Measurements from ENCODE around the gene JSRP1.

The JSRP1 gene

DNA sequence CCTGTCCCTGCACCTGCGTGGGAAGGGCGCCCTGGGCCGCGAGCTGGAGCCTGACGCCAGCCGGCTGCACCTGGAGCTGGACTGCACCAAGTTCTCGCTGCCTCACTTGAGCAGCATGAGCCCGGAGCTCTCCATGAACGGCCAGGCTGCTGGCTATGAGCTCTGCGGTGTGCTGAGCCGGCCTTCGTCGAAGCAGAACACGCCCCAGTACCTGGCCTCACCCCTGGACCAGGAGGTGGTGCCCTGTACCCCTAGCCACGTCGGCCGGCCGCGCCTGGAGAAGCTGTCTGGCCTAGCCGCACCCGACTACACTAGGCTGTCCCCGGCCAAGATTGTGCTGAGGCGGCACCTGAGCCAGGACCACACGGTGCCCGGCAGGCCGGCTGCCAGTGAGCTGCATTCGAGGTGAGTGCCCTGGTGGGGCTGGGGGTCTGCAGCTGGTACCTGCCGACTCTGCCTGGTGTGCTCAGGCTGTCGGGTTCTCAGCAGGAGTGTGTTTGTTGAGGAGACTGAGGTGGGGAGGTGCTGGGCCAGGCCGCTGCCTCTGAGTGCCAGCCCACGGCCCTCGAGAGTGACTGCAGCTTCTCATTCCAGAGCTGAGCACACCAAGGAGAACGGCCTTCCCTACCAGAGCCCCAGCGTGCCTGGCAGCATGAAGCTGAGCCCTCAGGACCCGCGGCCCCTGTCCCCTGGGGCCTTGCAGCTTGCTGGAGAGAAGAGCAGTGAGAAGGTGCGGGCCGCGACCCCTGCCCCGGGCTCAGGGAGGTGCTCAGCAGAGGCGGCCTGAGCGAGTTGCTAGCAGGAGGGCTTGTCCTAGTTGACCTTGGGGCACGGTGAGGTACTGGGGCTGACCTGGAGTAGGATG lies 39.6 kb downstream of the JSRP1 start:
- DNase-seq (ENCODE audit: low read depth): no peak

GRCh38 chr19:2215281-2215751 lies 40.9 kb downstream of the JSRP1 start:
- no peak for DNase-seq (ENCODE audit: low read depth)

- no peak for DNase-seq (ENCODE audit: low read depth)
These were observed 42.0 kb downstream of the JSRP1 start for GRCh38 chr19:2214251-2214650.

DNA sequence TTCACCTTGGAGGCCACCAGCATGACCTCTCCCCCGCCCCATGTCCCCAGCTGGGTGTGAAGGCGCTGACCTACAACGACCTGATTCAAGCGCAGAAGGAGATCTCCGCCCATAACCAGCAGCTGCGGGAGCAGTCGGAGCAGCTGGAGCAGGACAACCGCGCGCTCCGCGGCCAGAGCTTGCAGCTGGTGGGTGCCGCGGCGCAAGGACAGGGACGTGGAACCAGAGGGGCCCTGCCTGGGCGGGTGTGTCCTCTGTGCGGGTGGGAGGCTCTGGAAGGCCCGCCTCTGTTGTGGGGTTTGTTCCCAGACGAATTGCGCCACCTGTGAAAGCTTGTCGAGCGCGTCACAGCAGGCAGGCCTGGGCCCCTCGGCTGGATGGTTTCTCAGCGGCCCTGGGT lies 42.4 kb downstream of the JSRP1 start:
- DNase-seq (ENCODE audit: low read depth): no peak

GRCh38 chr19:2212861-2213711 lies 43.1 kb downstream of the JSRP1 start:
- no peak for DNase-seq (ENCODE audit: low read depth)

DNA sequence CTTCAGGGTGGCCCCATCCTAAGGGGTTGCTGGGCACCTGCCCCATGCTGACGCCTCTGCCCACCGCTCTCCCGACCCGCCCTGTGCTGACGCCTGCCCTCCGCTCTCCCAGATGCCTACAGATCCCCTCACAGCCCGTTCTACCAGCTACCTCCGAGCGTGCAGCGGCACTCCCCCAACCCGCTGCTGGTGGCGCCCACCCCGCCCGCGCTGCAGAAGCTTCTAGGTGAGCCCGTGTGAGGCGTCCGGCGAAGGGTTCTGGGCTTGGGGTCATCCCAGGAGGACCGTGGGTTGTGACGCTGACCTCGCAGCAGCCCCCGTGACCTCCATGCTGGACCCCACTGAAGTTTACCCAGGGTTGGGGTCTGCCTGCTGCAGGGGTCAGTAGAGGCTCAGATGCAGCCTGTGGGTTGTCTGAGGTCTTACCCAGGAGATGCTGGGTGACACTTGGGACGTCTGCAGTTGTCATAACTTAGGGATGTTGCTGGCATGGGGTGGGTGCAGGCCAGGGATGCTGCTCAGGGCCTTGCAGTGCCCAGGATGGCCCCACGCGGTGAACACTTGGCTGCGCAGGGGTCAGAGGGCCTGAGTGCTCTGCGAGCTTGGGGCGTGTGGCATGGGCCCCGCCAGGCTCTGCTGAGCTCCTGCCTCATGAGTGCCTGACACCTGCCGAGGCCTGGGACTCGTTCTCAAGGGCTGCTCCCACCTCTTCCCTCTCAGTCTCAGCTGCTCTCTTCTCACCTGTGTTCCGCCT lies 45.1 kb downstream of the JSRP1 start:
- no peak for DNase-seq (ENCODE audit: low read depth)

DNA sequence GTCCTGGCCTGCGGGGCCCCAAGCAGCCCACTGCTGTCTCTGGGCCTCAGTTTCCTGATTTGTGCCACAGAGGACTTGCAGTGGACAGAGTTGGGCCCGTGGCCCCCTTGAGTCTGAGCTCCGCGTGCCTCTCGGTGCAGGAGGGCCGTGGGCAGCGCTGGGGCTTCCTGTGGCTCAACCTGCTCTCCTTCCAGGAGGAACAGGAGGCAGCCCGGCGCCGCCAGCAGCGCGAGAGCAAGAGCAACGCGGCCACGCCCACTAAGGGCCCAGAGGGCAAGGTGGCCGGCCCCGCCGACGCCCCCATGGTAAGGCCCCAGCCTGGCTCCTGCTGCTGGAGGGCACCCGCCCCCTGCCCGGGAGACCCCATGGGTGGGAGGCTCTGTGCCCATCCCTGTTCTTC lies 46.0 kb downstream of the JSRP1 start:
- no peak for DNase-seq (ENCODE audit: low read depth)

DNA sequence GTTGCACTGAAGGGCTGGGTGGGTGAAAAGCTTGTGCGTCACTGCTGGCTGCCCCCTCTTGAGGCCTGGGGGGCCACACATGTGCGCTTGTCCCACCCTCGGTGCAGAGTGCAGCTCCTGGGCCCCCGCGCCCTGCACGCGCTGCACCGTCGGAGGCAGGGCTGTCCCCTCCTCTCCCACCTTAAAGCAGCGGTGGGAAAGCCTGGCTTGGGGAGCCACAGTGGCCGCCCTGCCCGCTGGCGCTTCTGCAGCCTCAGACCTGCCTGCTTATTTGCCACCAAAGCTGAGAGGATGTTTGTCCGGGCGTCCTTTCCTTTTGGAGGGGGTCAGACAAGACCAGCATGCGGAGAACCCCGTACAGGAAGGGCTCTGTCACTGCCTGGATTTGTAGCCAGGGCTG lies 46.8 kb downstream of the JSRP1 start:
- no peak for DNase-seq (ENCODE audit: low read depth)

- no peak for DNase-seq (ENCODE audit: low read depth)
These were observed 47.2 kb downstream of the JSRP1 start for GRCh38 chr19:2208975-2209374.

- DNase-seq (ENCODE audit: low read depth): peak; percentile 34
These were observed 48.0 kb downstream of the JSRP1 start for GRCh38 chr19:2207991-2208860.

GRCh38 chr19:2207008-2207407 lies 49.2 kb downstream of the JSRP1 start:
- no peak for DNase-seq (ENCODE audit: low read depth)

DNA sequence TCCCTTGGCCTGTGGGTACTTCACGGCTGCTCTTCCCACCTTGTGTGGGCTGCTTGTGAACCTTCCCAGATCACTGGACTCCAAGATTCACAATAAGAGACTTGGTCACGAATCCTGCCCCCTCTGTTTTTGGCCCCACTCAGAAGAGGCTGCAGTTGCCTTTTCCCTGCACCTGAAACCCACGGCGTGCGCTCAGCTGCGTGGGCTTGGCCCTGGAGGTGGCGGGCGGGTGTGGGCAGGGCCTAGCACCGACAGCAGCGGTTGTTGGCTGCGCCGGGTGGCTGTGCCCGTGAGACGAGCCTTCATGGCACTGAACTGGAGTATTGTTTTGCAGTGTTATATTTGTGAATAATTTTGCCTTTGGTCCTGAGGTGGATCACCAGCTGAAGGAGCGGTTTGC lies 53.9 kb downstream of the JSRP1 start:
- DNase-seq (ENCODE audit: low read depth): no peak
